ENCODE measurements around the gene LITAF.

DNA sequence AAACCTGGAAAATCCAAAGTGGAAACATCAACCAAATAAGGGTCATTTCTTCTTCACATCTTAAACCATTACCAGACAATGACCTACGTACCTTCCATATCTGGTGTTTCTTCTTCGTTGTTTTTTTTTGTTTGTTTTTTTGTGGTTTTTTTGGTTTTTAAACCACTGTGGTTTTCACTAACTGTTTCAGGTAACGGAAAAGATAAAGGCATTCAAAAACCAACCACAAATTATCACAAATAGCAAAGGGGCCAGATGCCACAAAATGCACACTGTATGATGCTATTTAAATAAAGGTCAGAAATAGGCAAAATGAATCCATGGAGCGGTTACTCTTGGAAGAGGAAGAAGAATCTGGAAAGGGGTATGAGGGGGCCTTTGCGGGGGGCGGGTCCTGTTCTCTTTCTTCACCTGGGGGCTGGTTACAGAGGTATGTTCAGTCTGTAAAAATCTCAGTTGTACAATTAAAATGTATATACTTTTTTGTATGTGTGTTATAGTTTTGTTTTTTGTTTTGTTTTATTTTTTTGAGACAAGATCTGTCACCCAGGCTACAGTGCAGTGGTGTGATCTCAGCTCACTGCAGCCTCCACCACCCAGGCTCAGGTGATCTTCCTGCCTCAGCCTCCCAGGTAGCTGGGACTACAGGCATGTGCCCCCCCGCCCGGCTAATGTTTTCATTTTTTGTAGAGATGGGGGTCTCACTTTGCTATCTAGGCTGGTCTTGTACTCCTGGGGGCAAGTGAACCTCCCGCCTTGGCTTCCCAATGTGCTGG lies 29.6 kb downstream of the LITAF start:
- TF ChIP-seq, protein P1, sequence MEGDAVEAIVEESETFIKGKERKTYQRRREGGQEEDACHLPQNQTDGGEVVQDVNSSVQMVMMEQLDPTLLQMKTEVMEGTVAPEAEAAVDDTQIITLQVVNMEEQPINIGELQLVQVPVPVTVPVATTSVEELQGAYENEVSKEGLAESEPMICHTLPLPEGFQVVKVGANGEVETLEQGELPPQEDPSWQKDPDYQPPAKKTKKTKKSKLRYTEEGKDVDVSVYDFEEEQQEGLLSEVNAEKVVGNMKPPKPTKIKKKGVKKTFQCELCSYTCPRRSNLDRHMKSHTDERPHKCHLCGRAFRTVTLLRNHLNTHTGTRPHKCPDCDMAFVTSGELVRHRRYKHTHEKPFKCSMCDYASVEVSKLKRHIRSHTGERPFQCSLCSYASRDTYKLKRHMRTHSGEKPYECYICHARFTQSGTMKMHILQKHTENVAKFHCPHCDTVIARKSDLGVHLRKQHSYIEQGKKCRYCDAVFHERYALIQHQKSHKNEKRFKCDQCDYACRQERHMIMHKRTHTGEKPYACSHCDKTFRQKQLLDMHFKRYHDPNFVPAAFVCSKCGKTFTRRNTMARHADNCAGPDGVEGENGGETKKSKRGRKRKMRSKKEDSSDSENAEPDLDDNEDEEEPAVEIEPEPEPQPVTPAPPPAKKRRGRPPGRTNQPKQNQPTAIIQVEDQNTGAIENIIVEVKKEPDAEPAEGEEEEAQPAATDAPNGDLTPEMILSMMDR (IDR thresholded peaks at IDR 0.05), result no peak
- TF ChIP-seq POLR2AphosphoS5 (IDR thresholded peaks at IDR 0.05), result no peak
- no peak for TF ChIP-seq EP300 (IDR thresholded peaks at IDR 0.05)
- no peak for TF ChIP-seq POLR2A (IDR thresholded peaks at IDR 0.05)
